Measurements from ENCODE around the gene RAP2A. TPM values are rescaled to one million over a fixed set of nuclear protein-coding genes. Genes with fewer than 3 reads are reported as not detected.

RAP2A gene
- total RNA-seq, 1 donor from 2014 or later: 19.6 TPM

DNA sequence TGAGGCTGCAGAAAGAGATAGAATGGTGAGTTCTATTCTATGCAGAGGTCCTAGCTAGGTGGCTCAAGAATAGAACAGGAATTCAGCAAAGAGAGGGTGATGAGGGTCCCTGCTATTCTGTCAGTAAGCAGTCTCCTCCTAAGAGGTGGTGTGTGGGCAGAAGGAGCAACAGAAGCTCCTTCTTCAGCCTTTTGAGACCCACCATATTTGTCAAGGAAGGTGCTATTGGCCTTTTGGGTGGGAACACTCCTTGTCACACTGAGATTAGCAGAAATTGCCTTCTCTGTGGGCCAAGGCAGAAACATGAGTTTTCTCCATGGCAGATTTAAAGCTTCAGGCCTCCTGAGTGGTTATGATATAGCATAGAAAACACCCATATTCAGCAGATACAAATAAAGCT is 39.4 kb upstream of the RAP2A start:
- H3K27me3 ChIP-seq: no peaks in the 10 kb centered on the region
- H3K4me1 ChIP-seq: peaks cover 7% of the 10 kb centered on the region
- intact Hi-C loops (cut with DNase I): no loop called here
- no peaks in the 10 kb centered on the region for H3K9me3 ChIP-seq
- H3K27ac ChIP-seq: no peak overlapping the region
- H3K4me3 ChIP-seq: no peak overlapping the region
- DNase-seq (ENCODE audit: extremely low spot score in 2 of 2): no peak
- TF ChIP-seq POLR2A (IDR thresholded peaks at IDR 0.05): no peak
- TF ChIP-seq POLR2AphosphoS5 (IDR thresholded peaks at IDR 0.05; ENCODE audit: insufficient read depth in 1 of 2, low read depth in 1 of 2): no peak
- TF ChIP-seq CTCF (IDR thresholded peaks at IDR 0.05): no peak
- peaks cover 0 to 15% of the 10 kb centered on the region in 2 donors for H3K36me3 ChIP-seq

- Histone ChIP-seq H3K4me3 (no peak overlapping the region), H3K4me1 (peaks cover 7% of the 10 kb centered on the region), H3K27ac (no peak overlapping the region), H3K9me3 (no peaks in the 10 kb centered on the region), H3K27me3 (no peaks in the 10 kb centered on the region), H3K36me3 (peaks cover 0 to 15% of the 10 kb centered on the region in 2 donors)
- DNase-seq (ENCODE audit: extremely low spot score in 2 of 2): no peak
- no peak for TF ChIP-seq CTCF (IDR thresholded peaks at IDR 0.05)
- no peak for TF ChIP-seq POLR2A (IDR thresholded peaks at IDR 0.05)
- TF ChIP-seq POLR2AphosphoS5 (IDR thresholded peaks at IDR 0.05; ENCODE audit: insufficient read depth in 1 of 2, low read depth in 1 of 2): no peak
- intact Hi-C loops (cut with DNase I): no loop called here
Measured at GRCh38 chr13:97395447-97396136, 38.4 kb upstream of the RAP2A start.

GRCh38 chr13:97397267-97397666 is 36.7 kb upstream of the RAP2A start:
- H3K4me1 ChIP-seq: peaks cover 7% of the 10 kb centered on the region
- H3K4me3 ChIP-seq: no peak overlapping the region
- no peaks in the 10 kb centered on the region for H3K27me3 ChIP-seq
- H3K36me3 ChIP-seq: peaks cover 0 to 4% of the 10 kb centered on the region in 2 donors
- DNase-seq (ENCODE audit: extremely low spot score in 2 of 2): no peak
- TF ChIP-seq POLR2AphosphoS5 (IDR thresholded peaks at IDR 0.05; ENCODE audit: insufficient read depth in 1 of 2, low read depth in 1 of 2) (no peak), CTCF (IDR thresholded peaks at IDR 0.05) (no peak), POLR2A (IDR thresholded peaks at IDR 0.05) (no peak)
- H3K9me3 ChIP-seq: no peaks in the 10 kb centered on the region
- peak overlapping the region; percentile 1 for H3K27ac ChIP-seq
- intact Hi-C loops (cut with DNase I): no loop called here

- Histone ChIP-seq H3K36me3 (no peaks in the 10 kb centered on the region), H3K9me3 (no peaks in the 10 kb centered on the region), H3K27me3 (no peaks in the 10 kb centered on the region), H3K4me1 (peaks cover 7% of the 10 kb centered on the region), H3K27ac (no peak overlapping the region), H3K4me3 (no peak overlapping the region)
- TF ChIP-seq POLR2AphosphoS5 (IDR thresholded peaks at IDR 0.05; ENCODE audit: insufficient read depth in 1 of 2, low read depth in 1 of 2): no peak
- no peak for TF ChIP-seq CTCF (IDR thresholded peaks at IDR 0.05)
- TF ChIP-seq POLR2A (IDR thresholded peaks at IDR 0.05): no peak
- intact Hi-C loops (cut with DNase I): no loop called here
- DNase-seq (ENCODE audit: extremely low spot score in 2 of 2): no peak
Measured at GRCh38 chr13:97401421-97401820, 32.5 kb upstream of the RAP2A start.
